Endometrial microvascular endothelial cells (primary cell): ENCODE measurements around the gene TBC1D9. TPM values are rescaled to one million over a fixed set of nuclear protein-coding genes. Genes with fewer than 3 reads are reported as not detected.

ENCODE experiments used
- in situ Hi-C: cut with HindIII; loops from 2 replicates; pipeline ENCODE4 v1.10.0; 2017; ENCODE audit warnings: low sequenced_read_pairs, low pct_unique_long_range_greater_than_20kb; ENCODE audit errors: inconsistent ontology term
- total RNA-seq: library from RNA; depleted of rRNA; stranded (reverse); fragments of >200 nt; gene quantifications from one replicate; pipeline ENCODE4 v1.2.3, GENCODE V29; 2015; ENCODE audit errors: inconsistent ontology term

Gene TBC1D9
- total RNA-seq, 1 donor from 2014 or later, result 35.3 TPM

DNA sequence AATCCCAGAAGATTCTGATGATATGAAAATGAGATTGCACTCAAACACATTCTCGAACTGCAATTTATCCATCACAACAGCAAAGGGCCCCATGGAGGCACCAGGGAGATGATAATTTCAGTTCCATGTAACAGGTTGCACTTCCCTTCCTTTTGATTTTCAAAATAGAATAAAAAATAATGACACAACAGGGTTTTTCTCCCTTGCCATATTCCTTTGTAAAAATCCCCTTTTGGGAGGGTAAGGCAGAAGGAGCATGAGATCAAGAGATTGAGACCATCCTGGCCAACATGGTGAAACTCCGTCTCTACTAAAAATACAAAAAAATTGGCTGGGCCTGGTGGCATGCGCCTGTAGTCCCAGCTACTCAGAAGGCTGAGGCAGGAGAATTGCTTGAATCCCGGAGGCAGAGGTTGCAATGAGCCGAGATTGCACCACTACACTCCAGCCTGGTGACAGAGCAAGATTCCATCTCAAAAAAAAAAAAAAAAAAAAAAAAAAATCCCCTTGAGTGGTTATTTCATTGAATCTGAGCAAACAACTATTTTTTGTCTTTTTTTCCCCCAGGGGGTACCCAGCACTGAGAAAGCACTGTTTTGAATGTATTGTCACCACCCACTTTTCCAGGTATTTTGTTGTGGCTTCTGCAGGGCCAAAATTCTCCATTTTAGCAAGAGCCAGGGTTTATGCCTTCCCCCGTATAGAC lies 26.7 kb downstream of the TBC1D9 start:
- in situ Hi-C loops, result no loop called here

DNA sequence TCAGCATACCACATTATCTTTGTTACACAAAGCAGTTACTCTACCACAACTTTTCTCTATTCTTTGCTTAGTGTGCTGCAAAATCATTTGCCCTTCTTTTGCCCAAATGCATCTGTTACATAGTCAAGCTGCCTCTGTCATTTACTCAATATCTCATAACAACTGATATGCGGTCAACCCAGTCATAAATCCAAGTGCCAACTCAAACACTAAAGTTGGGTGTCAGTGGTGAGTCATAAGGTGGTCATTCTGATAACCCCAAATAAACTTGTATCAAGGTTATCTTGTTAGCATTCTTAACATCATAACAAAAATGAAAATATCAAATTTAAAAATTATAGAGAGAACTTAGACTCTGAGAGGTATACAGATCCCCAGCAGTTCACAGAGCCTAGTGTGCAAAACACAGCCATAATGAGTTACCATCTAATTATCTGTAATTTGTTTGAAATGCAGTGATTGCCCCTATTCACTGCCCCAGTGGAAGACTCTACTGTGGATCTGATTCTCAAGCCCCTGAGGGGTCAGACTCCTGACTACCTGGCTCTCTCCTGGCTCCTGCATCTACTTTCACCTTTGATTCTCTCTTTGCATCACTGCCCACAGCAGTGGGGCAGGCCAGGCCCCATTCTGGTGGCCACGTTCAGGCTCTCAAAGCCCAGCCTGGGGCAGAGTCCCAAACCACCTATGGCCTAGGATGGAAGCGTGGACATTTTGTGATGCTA lies 29.2 kb downstream of the TBC1D9 start:
- in situ Hi-C loops, result no loop called here

DNA sequence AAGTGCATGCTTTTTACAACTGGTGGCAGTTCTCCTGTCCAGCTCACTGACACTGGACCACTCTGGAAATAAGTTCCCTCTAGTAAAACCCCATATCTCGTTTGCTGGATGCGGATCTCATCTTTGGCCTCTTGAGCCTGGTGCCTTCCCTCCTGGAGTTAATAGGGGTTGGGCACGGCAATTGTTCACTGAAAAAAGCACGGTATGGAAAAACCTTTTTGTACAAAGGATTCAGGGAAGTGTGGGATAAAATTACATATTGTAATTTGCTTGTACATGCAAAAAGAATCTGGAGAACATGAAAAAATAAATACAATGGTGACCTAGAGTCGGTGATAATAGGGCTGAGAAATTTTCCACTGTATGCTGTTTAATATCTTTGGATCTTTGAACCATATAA lies 30.6 kb downstream of the TBC1D9 start:
- in situ Hi-C loops, result no loop called here

DNA sequence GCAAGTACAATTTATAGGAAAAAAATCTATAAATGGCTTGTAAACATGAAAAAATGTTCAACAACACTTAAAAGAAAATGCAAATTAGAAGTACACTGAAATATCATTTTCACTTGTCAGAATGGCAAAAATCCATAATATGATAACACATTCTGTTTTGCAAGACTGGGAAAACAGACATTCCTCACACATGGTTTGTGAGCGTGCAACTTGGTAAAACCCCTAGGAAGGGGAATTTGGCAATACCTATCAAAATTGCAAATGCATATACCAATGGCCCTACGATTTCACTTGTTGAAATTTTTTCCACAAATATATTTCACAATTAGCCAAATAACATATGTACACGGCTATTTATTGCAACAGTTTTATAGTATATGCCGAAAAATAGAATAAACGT lies 31.4 kb downstream of the TBC1D9 start:
- in situ Hi-C loops, result no loop called here

DNA sequence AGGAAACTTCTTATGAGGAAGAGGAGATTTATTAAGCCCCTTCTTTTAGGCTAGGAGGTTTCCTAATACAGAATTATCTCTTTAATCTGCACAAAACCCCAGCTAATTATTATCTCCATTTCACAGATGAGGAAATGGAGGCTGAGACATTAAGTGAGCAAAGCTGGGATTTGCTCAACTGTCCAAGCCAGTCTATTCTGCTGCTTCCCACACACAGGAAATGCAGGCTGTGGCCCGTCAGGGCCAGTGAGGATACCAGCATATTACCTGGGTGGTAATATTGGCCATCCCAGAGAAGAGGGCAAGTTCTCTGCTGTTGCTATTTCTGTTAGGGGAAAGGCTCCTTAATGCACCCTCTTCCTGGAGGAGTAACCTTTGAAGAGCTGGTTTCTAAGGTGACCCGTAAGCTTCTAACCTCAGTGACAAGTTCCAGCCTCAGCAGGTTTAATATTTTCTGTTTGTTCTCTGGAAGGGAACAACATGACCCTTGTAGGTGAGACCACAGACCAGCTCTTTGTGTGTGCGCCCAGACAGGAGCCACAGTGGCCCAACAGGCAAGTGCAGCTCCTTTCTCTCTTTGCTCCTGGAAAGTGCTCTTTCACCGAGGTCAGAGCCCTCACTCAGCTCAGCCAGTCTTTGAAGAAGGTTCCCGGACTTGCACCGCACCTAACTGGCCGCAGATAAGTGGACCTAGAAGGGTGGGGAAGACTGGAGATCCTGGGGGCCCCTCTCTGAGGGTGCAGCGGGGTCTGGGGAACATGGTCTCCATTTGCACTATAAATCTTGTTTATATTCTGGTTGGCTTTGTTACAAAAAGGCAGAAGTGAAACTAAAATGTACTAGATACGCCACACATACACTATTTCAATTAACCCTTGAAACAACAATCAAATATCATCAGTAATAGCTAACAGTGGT lies 35.5 kb downstream of the TBC1D9 start:
- in situ Hi-C loops, result no loop called here

DNA sequence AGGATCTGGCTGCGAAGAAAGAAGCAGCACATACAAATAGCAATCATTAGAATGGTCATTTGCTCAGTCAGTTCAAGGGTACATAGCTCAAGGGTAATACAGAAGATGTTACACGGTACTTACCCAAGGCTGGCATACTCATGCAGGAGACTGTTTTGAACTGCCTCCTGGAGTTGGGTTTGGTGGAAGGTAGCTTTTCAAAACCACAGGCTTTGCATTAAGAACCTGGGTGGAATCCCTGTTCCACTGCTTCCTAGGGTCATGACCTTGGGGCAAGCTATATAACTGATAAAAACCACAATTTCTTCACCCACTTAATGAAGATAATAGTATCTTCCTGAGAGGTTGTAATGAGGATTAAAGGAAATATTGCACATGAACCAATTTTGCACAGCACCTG lies 36.5 kb downstream of the TBC1D9 start:
- in situ Hi-C loops, result no loop called here

DNA sequence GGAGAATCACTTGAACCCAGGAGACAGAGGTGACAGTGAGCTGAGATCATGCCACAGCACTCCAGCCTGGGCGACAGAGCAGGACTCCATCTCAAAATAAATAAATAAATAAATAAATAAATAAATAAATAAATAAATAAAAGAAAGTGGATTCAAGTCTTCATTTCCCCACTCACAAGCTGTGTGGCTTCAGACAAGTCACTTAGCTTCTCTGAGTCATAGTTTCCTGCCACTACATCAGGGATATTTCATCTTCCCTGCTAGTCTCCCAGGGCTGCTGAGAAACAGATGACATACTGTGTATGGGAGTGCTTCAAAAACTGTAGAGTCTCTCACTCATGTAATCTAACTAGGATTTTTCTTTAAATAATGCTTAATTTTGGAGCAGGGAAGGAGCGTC lies 37.2 kb downstream of the TBC1D9 start:
- in situ Hi-C loops, result no loop called here

DNA sequence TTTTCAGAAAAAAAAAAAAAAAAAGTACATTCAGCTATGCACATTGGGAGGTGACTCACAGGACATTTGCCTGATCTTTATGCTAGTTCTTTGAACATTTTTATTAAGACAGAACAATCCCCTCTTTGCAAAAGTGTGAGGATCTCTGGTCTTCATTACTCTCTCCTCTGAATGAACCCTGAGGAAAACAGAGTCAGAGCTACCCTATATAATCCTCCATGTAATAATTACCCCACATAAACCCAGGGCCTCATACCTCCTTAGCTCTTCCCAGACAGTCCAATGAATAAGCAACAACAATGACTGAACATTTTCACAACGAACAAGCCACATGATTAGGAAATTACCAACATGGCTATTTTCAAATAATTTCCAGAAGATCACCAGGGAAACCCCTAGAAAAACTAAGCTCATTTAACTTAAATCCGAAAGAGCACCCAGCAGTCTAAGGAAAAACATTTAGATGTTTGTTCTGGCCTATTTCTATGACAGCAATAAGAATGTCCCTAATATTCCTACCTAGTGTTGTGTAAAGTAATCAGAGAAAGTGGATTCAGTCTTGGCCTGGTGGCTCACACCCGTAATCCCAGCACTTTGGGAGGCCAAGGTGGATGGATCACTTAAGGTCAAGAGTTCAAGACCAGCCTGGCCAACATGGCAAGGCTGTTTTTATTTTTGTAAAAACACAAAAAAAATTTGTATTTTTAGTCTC lies 37.8 kb downstream of the TBC1D9 start:
- in situ Hi-C loops, result no loop called here

DNA sequence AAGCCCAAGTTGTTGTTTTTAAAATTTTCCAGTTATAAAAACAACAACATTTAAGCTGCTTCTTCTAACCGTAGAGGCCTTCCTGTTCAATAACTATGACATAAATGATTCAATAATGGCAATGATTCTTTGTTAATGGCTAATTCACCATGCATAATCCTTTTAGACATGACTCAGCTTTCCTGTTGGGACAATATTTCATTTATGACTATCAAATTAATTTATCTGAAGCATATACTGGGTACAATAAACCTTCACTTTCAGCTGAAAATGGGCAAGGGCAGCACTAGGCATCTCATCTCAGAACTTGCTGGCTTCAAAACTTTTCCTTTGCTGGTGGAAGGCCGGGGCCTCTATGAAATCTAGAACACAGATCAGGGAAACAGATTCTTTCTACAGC lies 38.9 kb downstream of the TBC1D9 start:
- in situ Hi-C loops, result no loop called here

DNA sequence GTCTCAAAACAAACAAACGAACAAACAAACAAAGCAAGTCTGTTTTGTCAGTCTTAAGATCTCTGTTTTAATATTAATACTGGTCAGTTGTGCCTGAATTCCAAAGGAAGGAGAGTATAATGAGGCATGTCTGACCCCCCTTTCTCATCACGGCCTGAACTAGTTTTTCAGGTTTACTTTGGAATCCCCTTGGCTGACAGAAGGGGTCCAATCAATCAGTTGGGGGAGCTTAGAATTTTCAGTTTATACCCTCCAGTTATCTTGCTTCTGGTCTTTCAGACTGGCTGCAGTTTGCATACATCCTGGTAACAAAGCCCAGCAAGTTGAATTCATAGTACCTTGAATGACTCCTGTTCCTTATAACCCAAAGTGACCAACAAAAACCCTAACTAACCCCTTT lies 41.1 kb downstream of the TBC1D9 start:
- in situ Hi-C loops, result no loop called here

DNA sequence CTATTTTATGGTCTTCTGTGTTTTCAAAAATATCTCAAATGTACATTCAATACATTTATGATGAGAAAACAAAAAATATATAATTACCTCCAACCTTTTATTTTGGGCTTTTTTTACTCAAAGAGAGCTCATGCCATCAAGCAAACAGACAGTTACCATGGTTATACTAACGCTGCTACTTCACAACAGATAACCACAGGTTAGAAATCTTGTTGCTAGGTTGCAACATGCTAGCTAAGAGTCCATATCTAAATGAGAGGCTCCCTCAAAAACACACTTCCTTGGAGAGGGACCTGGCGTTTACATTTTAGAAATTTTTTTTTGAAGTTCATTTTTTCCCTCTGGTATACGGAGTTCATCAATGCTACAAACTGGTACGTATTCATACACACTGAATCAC lies 44.3 kb downstream of the TBC1D9 start:
- in situ Hi-C loops, result no loop called here

DNA sequence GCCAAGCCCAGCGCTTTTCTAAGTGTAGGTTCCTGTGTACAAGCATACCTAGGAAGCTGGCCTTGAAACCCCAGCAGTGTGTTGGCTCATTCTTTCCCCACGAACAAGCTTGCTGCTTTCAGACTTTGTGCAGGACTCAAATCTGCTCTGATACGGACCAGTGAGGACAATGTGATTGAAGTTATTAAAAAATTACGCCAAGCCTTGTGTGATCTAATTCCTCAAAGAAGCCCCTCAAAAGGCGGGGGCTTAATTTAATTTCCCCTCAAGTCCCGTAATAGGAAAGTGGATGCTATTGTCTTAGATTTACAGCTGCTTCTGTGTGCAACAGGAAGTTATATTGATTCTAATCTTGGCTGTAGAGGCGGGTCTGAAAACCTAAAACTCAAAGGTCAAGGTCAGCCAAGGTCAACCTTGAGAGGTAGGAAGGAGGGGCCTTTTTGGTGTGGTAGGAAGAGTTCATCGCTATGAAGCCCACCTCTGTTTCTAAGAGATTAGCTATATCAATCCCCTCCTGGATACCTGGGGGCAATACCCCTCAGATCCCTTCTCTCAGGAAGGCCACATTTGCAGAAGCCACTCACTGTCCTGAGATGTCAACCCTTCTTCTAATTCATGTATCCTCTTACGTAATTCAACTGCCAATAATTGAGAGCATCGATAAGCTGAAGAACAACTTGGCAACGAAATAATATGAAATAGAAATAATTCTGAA lies 45.1 kb downstream of the TBC1D9 start:
- in situ Hi-C loops, result no loop called here

DNA sequence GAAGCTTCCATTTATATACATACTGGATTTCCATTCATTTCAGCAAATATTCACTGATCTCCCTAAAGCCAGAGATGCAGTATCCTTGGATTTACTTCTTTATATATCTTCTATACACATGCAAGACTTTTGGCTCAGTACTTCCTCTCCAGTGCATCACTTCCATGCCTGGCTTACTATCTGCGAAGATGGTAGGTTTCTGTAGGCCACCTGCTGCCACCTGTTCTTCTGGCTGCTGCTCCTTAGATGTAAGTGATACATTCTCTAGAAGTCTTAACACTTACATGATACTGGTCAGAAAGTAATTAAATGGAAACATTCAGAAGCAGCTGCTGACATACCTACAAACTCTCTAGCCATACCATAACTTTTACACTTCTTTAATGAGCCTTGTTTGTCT lies 48.9 kb downstream of the TBC1D9 start:
- in situ Hi-C loops, result no loop called here

DNA sequence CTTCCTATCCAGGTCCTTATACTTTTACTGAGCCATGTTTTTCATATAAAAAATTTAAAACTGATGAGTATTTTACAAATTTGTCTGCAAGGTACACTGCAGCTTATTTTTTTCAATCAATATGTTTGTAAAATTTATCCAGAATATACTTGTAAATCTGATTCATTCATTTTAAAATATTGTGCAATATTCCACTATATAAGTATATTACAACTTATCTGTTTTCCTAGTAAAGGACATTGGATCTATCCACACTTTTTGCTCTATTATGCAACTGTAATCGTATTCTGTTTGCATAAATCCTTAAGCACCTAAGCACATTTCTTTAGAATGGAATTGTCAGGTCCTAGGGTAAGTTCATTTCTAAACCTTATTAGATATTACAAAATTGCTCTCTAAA lies 49.5 kb downstream of the TBC1D9 start:
- in situ Hi-C loops, result no loop called here

DNA sequence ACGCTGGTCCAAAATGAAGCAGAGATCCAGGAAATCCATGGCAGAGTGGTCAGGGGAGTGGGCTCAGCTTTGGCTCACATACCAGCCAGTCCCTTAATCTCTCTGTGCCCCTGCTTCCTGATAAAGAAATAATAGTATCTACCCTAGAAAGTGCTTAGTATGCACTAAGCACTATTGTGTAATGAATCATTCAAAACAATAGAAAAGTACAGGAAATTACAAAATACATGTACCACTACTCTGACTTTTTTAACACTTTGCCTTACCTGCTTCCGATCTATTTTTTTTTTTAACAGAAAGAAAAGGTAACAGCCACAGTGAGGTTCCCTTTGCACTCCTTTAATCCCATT lies 49.9 kb downstream of the TBC1D9 start:
- in situ Hi-C loops, result no loop called here

DNA sequence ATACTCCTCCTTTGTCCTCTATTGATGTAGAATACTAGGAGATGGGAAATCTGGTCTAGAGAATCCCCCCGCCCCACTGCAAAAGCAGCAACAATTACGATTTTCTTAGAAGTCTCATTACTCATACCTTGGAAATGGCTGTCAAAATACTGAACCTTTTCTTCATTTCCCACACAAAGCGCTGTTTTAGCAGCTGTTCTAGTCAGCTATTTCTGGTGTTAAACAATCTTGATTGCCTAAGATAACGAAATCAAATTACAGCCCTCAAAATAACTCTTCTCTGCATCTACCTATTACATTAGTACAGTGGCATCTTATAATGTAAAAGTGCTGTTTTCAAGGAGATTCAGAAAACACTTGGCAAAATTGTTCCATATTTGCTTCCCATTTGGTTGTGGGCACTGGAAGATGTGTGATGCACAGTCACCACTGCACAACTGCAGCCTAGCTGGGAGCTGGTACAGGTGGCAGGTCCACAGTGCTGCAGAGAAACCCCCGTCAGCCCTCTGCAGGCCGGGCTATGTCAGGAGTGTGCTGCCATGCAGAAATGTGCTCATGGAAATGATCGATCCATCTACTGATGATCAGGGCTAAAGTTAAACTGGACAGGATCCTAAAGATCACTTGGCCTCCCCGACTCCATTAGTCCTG lies 50.4 kb downstream of the TBC1D9 start:
- in situ Hi-C loops, result no loop called here

DNA sequence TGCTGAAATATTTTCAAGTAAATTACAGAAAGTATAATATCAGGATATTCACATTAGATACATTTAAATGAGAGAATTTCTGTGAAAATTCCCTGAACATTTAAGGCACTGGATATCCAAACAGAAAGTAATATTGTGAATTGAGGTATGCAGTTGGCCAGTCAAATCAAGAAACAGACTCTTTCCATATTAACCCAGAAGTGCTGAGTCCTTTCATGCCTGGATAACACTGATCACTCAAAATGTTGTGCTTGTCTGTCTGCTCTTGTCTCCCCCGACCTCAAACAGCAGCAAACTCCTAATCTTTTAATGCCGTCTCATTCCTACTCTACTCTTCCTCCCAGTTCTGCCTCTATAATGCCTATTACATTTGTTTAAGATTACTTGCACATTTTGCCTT lies 51.2 kb downstream of the TBC1D9 start:
- in situ Hi-C loops, result no loop called here

DNA sequence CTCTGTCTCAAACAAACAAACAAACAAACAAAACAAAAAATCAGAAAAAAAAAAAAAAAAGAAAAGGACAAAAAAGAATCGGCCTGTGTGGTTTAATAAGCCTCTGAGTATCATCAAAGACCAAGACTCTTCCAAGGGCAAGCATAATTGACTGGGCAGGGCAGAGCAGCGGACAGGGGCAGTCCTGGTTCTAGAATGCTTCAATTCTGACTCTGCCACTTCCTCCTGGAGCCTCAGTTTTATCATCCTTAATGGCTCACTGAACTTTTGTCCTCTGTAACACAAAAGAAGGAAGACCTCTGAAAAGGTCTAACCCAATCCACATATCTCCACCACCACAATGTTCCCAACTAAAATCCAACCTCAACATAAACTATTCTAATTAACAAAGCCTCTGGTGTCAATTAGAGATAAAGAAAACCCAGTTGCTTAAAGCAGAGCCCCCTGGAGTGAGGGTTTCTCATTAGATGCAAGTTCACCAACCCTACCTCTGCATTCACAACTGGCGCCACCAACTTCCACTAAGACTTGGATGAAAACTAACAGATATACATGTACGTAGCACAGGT lies 51.7 kb downstream of the TBC1D9 start:
- in situ Hi-C loops, result no loop called here
